MM.1S (cell line): ENCODE measurements around the gene GATAD2A.

Source experiments
- EZH2 ChIP-seq: fragments of 300-600 bp; sonication (generic); optimal IDR thresholded peaks from 2 replicates; pipeline ENCODE3; 2017; ENCODE audit warnings: low read depth, mild to moderate bottlenecking, antibody characterized with exemption, low read length, mixed read lengths
- EZH2phosphoT487 ChIP-seq: fragments of 300-600 bp; sonication (generic); IDR thresholded peaks from 2 replicates; pipeline ENCODE4 v1.6.1; 2018; ENCODE audit warnings: antibody characterized with exemption, low read length
- TF ChIP-seq, protein P1 (sequence below): fragments of 300-600 bp; sonication (generic); IDR thresholded peaks from 2 replicates; pipeline ENCODE4 v1.5.1; 2016; ENCODE audit warnings: antibody characterized with exemption, low read length, mixed read lengths

DNA sequence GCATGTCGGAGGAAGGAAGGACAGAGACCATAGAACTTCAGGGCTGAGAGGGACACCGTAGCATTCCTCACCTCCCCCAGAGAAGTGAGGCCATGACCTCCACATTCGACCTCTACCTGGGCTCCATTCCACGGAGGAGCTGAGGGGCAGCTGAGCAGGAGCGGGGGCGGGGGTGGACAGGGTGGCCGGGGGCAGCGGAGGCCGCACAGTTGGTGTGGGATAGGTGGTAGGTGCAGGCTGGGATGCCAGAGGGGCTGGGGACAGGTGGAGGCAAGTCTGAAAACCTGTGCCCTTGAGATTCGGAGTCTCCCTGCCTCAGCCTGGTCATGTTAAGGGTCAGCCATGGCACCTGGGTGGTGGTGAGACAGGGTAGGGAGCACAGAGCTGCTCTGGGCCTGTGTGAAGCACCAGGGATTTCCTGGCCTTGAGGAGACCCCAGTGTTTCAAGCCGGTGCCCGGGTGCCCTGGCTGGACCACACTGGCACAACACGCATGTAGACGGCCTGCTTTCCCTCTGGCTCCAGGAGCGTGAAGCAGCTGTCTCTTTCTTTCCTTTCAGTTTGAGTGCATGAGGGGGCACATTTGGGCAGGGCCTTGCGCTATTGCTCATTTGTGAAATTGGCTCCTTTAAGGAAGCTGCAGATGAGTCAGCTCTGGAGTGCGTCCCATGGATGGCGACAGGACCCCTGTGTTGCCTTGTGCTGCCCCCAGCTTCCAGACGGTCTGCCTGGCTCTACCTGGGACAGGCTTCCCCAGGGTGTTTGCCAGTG lies 58.1 kb downstream of the GATAD2A start:
- TF ChIP-seq, protein P1, sequence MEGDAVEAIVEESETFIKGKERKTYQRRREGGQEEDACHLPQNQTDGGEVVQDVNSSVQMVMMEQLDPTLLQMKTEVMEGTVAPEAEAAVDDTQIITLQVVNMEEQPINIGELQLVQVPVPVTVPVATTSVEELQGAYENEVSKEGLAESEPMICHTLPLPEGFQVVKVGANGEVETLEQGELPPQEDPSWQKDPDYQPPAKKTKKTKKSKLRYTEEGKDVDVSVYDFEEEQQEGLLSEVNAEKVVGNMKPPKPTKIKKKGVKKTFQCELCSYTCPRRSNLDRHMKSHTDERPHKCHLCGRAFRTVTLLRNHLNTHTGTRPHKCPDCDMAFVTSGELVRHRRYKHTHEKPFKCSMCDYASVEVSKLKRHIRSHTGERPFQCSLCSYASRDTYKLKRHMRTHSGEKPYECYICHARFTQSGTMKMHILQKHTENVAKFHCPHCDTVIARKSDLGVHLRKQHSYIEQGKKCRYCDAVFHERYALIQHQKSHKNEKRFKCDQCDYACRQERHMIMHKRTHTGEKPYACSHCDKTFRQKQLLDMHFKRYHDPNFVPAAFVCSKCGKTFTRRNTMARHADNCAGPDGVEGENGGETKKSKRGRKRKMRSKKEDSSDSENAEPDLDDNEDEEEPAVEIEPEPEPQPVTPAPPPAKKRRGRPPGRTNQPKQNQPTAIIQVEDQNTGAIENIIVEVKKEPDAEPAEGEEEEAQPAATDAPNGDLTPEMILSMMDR: no peak
- TF ChIP-seq EZH2phosphoT487 (no peak), EZH2 (no peak)
